IMR-90 (cell line): ENCODE data around the gene PPIL4. TPM values are rescaled to one million over a fixed set of nuclear protein-coding genes. Genes with fewer than 3 reads are reported as not detected.
"Not testable (repeated sequence)": the region's sequence is repeated elsewhere in the genome, so short reads cannot be mapped to it uniquely, and the experiment has no call there.

Experiments used
- ATAC-seq: fragments of 200-7000 bp; cut with Tn5 transposase; 2 replicates; pipeline ENCODE4 v1.9.1; 2020; ENCODE audit warnings: low read depth, mild to moderate bottlenecking, moderate library complexity
- BruUV-seq: library from RNA; stranded (reverse); fragments of 400-500 nt; replicated peaks from 2 replicates; lab custom pipeline; 2021; lab: Mats Ljungman, UMichigan
- CTCF ChIA-PET: fragments of 300-600 bp; formaldehyde crosslinking; extraction: SDS; loops from one replicate; lab custom pipeline; 2021; ENCODE audit warnings: antibody characterized with exemption; lab: Yijun Ruan, JAX
- POLR2A ChIA-PET: fragments of 300-600 bp; sonication (Branson Sonifier 250); formaldehyde crosslinking; loops from one replicate; lab custom pipeline; 2022; ENCODE audit warnings: antibody characterized with exemption; ENCODE audit not compliant: unreplicated experiment; lab: Charles Lee
- DNase-seq: peaks from one replicate; pipeline ENCODE4 v3.0.0; 2013
- H2AFZ ChIP-seq: replicated peaks from 2 replicates; pipeline ENCODE3; 2013; ENCODE audit warnings: low read length, mild to moderate bottlenecking; ENCODE audit not compliant: poor library complexity
- H2AK5ac ChIP-seq: 2 replicates; pipeline ENCODE4 v1.6.1; 2013; ENCODE audit warnings: low read depth, low read length, inconsistent platforms
- H2AK9ac ChIP-seq: replicated peaks from 2 replicates; pipeline ENCODE3; 2013; ENCODE audit warnings: mild to moderate bottlenecking, low read depth, low read length, moderate library complexity; ENCODE audit not compliant: poor library complexity
- H2BK120ac ChIP-seq: 2 replicates; pipeline ENCODE4 v1.6.1; 2013; ENCODE audit warnings: low read depth, low read length, inconsistent platforms
- H2BK15ac ChIP-seq: 3 replicates; pipeline ENCODE4 v1.6.1; 2013; ENCODE audit warnings: low read depth, low read length, inconsistent platforms
- H2BK20ac ChIP-seq: 2 replicates; pipeline ENCODE4 v1.6.1; 2013; ENCODE audit warnings: low read depth, mild to moderate bottlenecking, inconsistent platforms, low read length, moderate library complexity
- H2BK5ac ChIP-seq: 2 replicates; pipeline ENCODE4 v1.6.1; 2013; ENCODE audit warnings: mild to moderate bottlenecking, low read depth, low read length, inconsistent platforms; ENCODE audit not compliant: poor library complexity, severe bottlenecking
- H3K14ac ChIP-seq: replicated peaks from 2 replicates; pipeline ENCODE4 v1.6.1; 2013; ENCODE audit warnings: low read depth, low read length, inconsistent platforms
- H3K18ac ChIP-seq: 2 replicates; pipeline ENCODE4 v1.6.1; 2013; ENCODE audit warnings: low read depth, low read length, control low read depth
- H3K23ac ChIP-seq: 2 replicates; pipeline ENCODE4 v1.6.1; 2013; ENCODE audit warnings: low read depth, low read length, inconsistent platforms
- H3K27ac ChIP-seq: 2 replicates; pipeline ENCODE4 v1.5.1; 2013; ENCODE audit warnings: mild to moderate bottlenecking, control low read depth, low read length; ENCODE audit not compliant: insufficient read depth
- H3K27me3 ChIP-seq: 2 replicates; pipeline ENCODE4 v1.6.1; 2013; ENCODE audit warnings: low read length; ENCODE audit not compliant: control insufficient read depth, insufficient read depth
- H3K36me3 ChIP-seq: 2 replicates; pipeline ENCODE4 v1.6.1; 2013; ENCODE audit warnings: low read length, mixed read lengths; ENCODE audit not compliant: control insufficient read depth, insufficient read depth
- H3K4ac ChIP-seq: 2 replicates; pipeline ENCODE4 v1.6.1; 2013; ENCODE audit warnings: low read depth, low read length, inconsistent platforms
- H3K4me1 ChIP-seq: 2 replicates; pipeline ENCODE4 v1.6.1; 2013; ENCODE audit warnings: low read length, mixed read lengths; ENCODE audit not compliant: control insufficient read depth, insufficient read depth
- H3K4me2 ChIP-seq: 2 replicates; pipeline ENCODE4 v1.6.1; 2013; ENCODE audit warnings: low read depth, mild to moderate bottlenecking, control low read depth, low read length, moderate library complexity
- H3K4me3 ChIP-seq: 2 replicates; pipeline ENCODE4 v1.5.1; 2013; ENCODE audit warnings: low read depth, mild to moderate bottlenecking, control low read depth, low read length, moderate library complexity; ENCODE audit not compliant: insufficient read depth
- H3K56ac ChIP-seq: 2 replicates; pipeline ENCODE4 v1.6.1; 2013; ENCODE audit warnings: low read length, inconsistent platforms; ENCODE audit not compliant: insufficient read depth; ENCODE audit errors: extremely low read depth
- H3K79me1 ChIP-seq, 2 experiments: 2 replicates each; pipeline ENCODE4 v1.6.1; 2013; ENCODE audit warnings: low read length in 2 of 2, inconsistent platforms in 1 of 2, low read depth in 1 of 2
- H3K9ac ChIP-seq: 2 replicates; pipeline ENCODE4 v1.6.1; 2013; ENCODE audit warnings: low read depth, low read length, control low read depth
- H3K9me1 ChIP-seq: 2 replicates; pipeline ENCODE4 v1.6.1; 2013; ENCODE audit warnings: low read length, inconsistent platforms; ENCODE audit not compliant: insufficient read depth
- H3K9me3 ChIP-seq: 2 replicates; pipeline ENCODE4 v1.6.1; 2013; ENCODE audit warnings: low read length; ENCODE audit not compliant: control insufficient read depth, insufficient read depth
- H4K20me1 ChIP-seq: 2 replicates; pipeline ENCODE4 v1.6.1; 2013; ENCODE audit warnings: low read length, inconsistent platforms; ENCODE audit not compliant: insufficient read depth
- H4K5ac ChIP-seq: 2 replicates; pipeline ENCODE4 v1.6.1; 2013; ENCODE audit warnings: mild to moderate bottlenecking, low read depth, low read length, control low read depth
- H4K8ac ChIP-seq, 2 experiments: 2 replicates each; pipeline ENCODE4 v1.6.1; 2013; ENCODE audit warnings: low read depth in 2 of 2, low read length in 2 of 2, control low read depth in 1 of 2, inconsistent platforms in 1 of 2
- H4K91ac ChIP-seq: 2 replicates; pipeline ENCODE4 v1.6.1; 2013; ENCODE audit warnings: low read depth, low read length, inconsistent platforms; ENCODE audit not compliant: insufficient read depth
- WGBS, 2 experiments: methylation state at CpG; one replicate each; pipeline versions ENCODE4 v1.1.5 to v1.1.7; 2013; ENCODE audit warnings: missing lambda C conversion rate in 2 of 2; ENCODE audit not compliant: insufficient read length in 1 of 2; ENCODE audit errors: extremely low coverage in 2 of 2; 5-methylcytosine and 5-hydroxymethylcytosine counted together
- dilution Hi-C: fragments of 300-500 bp; cut with HindIII; formaldehyde crosslinking; loops from one replicate; pipeline ENCODE4 v1.14.3; 2018; ENCODE audit warnings: low sequenced_read_pairs; ENCODE audit not compliant: unreplicated experiment
- in situ Hi-C: fragments of 300-500 bp; cut with MboI; formaldehyde crosslinking; loops from 3 replicates; pipeline ENCODE4 v1.14.3; 2019; ENCODE audit warnings: low sequenced_read_pairs, inconsistent platforms, mixed read lengths
- intact Hi-C: fragments of 100-400 bp; cut with micrococcal nuclease; formaldehyde crosslinking; loops from 2 replicates; pipeline ENCODE4 v1.10.0; 2022
- polyA plus RNA-seq, 3 experiments: library from polyadenylated mRNA; depleted of rRNA; stranded (reverse); fragments of >200 nt; gene quantifications; 2 replicates each; pipeline ENCODE4 v1.2.3, GENCODE V29; 2012; ENCODE audit warnings: low replicate concordance in 1 of 3
- total RNA-seq: library from RNA; depleted of rRNA; stranded (reverse); fragments of >200 nt; gene quantifications from 2 replicates; pipeline ENCODE4 v1.2.3, GENCODE V29; 2012

Gene PPIL4
- total and polyA plus RNA-seq, 2 of the 4 experiments (the other 2 are of a cell fraction): 10.6 to 13.3 TPM

- in situ Hi-C loops: not testable (repeated sequence)
These were observed 51.0 kb downstream of the PPIL4 start for GRCh38 chr6:149494810-149495209.

More at GRCh38 chr6:149494810-149495209, 51.0 kb downstream of the PPIL4 start:
- dilution Hi-C loops, DNase-seq, ATAC-seq, H2BK15ac ChIP-seq, H2AK5ac ChIP-seq, H3K9me3 ChIP-seq, H3K23ac ChIP-seq, H3K4me1 ChIP-seq, H3K9me1 ChIP-seq, H2AK9ac ChIP-seq, H2AFZ ChIP-seq, H3K56ac ChIP-seq, H3K4me3 ChIP-seq, H3K14ac ChIP-seq, H4K5ac ChIP-seq, H2BK5ac ChIP-seq, H3K4ac ChIP-seq, intact Hi-C loops, H3K9ac ChIP-seq, H2BK120ac ChIP-seq, H3K36me3 ChIP-seq, POLR2A ChIA-PET, H3K4me2 ChIP-seq, H3K27me3 ChIP-seq, BruUV-seq, H3K18ac ChIP-seq, H4K8ac ChIP-seq, H4K20me1 ChIP-seq, H4K91ac ChIP-seq, H3K79me1 ChIP-seq, H2BK20ac ChIP-seq, H3K27ac ChIP-seq: not testable (repeated sequence)
- WGBS, 2 experiments: no CpG with 5 or more reads among the region's 4 CpGs
- CTCF ChIA-PET: interaction anchor here (1.4 kb wide), 1 partner anchor 48 kb away, joined by 3 read pairs; no protein-coding TSS in a partner anchor
